HCT116 (cell line): ENCODE data around the gene C1orf174. TPM values are rescaled to one million over a fixed set of nuclear protein-coding genes. Genes with fewer than 3 reads are reported as not detected.

ENCODE experiments used
- ATAC-seq: fragments of 200-7000 bp; cut with Tn5 transposase; 2 replicates; pipeline ENCODE4 v1.9.1; 2020; ENCODE audit warnings: mild to moderate bottlenecking, moderate library complexity
- BruUV-seq: library from RNA; stranded (reverse); fragments of 400-500 nt; replicated peaks from 2 replicates; lab custom pipeline; 2021; lab: Mats Ljungman, UMichigan
- CTCF ChIA-PET: fragments of 300-600 bp; sonication (Branson Sonifier 250); formaldehyde crosslinking; loops from one replicate; lab custom pipeline; 2021; ENCODE audit warnings: antibody characterized with exemption; lab: Charles Lee
- POLR2A ChIA-PET: fragments of 300-600, 350-600 bp; sonication (Branson Sonifier 250); formaldehyde crosslinking; loops from one replicate; lab custom pipeline; 2021; ENCODE audit warnings: antibody characterized with exemption; lab: Charles Lee
- RAD21 ChIA-PET, 2 experiments: fragments of 300-600 bp; sonication (Branson Sonifier 250); formaldehyde crosslinking; loops; one replicate each; lab custom pipeline; 2023; ENCODE audit warnings: low total read pairs in 2 of 2; ENCODE audit not compliant: uncharacterized antibody in 2 of 2, unreplicated experiment in 2 of 2, low non-redundant PET in 1 of 2; lab: Charles Lee
- DNase-seq: peaks from one replicate; pipeline ENCODE4 v3.0.0-alpha.2; 2010; ENCODE audit warnings: low read depth, low spot score
- H2AFZ ChIP-seq: fragments of 200-600 bp; shearing (Covaris generic), sonication (generic); 2 replicates; pipeline ENCODE4 v1.6.1; 2017; ENCODE audit warnings: low read depth, mixed run types, mixed read lengths, antibody characterized with exemption, low read length; ENCODE audit not compliant: poor library complexity, severe bottlenecking
- H3K27ac ChIP-seq: 2 replicates; pipeline ENCODE4 v1.5.1; 2012; ENCODE audit warnings: low read depth, low read length
- H3K27me3 ChIP-seq: fragments of 200-600 bp; sonication (generic); 2 replicates; pipeline ENCODE4 v1.6.1; 2016; ENCODE audit warnings: mixed run types, low read length, mixed read lengths; ENCODE audit not compliant: insufficient read depth
- H3K36me3 ChIP-seq, 2 experiments: fragments of 200-500 bp in 1 of 2; fragments of 200-600 bp in 1 of 2; sonication (Bioruptor generic) in 1 of 2; sonication (generic) in 1 of 2; 2 replicates each; pipeline versions ENCODE4 v1.5.1 to v1.6.1; 2014 to 2016; ENCODE audit warnings: low read length in 2 of 2, inconsistent platforms in 1 of 2, mixed read lengths in 1 of 2, mixed run types in 1 of 2; ENCODE audit not compliant: insufficient read depth in 2 of 2, control insufficient read depth in 1 of 2
- H3K4me1 ChIP-seq, 2 experiments: fragments of 200-600 bp in 1 of 2; sonication (generic) in 1 of 2; 2 replicates each; pipeline versions ENCODE4 v1.5.1 to v1.6.1; 2012 to 2017; ENCODE audit warnings: low read length in 2 of 2, inconsistent platforms in 1 of 2, mild to moderate bottlenecking in 1 of 2, mixed read lengths in 1 of 2, mixed run types in 1 of 2, moderate library complexity in 1 of 2; ENCODE audit not compliant: insufficient read depth in 2 of 2, control insufficient read depth in 1 of 2
- H3K4me2 ChIP-seq: fragments of 200-600 bp; sonication (generic); 2 replicates; pipeline ENCODE4 v1.6.1; 2017; ENCODE audit warnings: mixed run types, low read length, mixed read lengths
- H3K4me3 ChIP-seq, 2 experiments: fragments of 200-600 bp in 1 of 2; sonication (generic) in 1 of 2; replicated peaks in 1 of 2; 2 replicates each; pipeline ENCODE4 v1.5.1; 2011 to 2016; ENCODE audit warnings: low read length in 2 of 2, control low read depth in 1 of 2, low read depth in 1 of 2, mild to moderate bottlenecking in 1 of 2, mixed read lengths in 1 of 2, mixed run types in 1 of 2
- H3K79me2 ChIP-seq: fragments of 200-600 bp; sonication (generic); 2 replicates; pipeline ENCODE4 v1.6.1; 2017; ENCODE audit warnings: mild to moderate bottlenecking, mixed run types, low read length, moderate library complexity, mixed read lengths; ENCODE audit not compliant: insufficient read depth
- H3K9ac ChIP-seq: fragments of 200-600 bp; sonication (generic); 2 replicates; pipeline ENCODE4 v1.6.1; 2016; ENCODE audit warnings: low read length, mixed read lengths
- H3K9me2 ChIP-seq: fragments of 200-600 bp; sonication (generic), shearing (Covaris generic); 2 replicates; pipeline ENCODE4 v1.6.1; 2017; ENCODE audit warnings: mixed run types, mild to moderate bottlenecking, moderate library complexity; ENCODE audit not compliant: insufficient read depth
- H3K9me3 ChIP-seq, 2 experiments: fragments of 200-500 bp in 1 of 2; fragments of 200-600 bp in 1 of 2; sonication (Bioruptor generic) in 1 of 2; sonication (generic) in 1 of 2; 2 replicates each; pipeline ENCODE4 v1.6.1; 2014 to 2017; ENCODE audit warnings: low read length in 2 of 2, mixed read lengths in 2 of 2, inconsistent platforms in 1 of 2, low read depth in 1 of 2, mild to moderate bottlenecking in 1 of 2, mixed run types in 1 of 2, moderate library complexity in 1 of 2; ENCODE audit not compliant: control insufficient read depth in 1 of 2, insufficient read depth in 1 of 2
- H4K20me1 ChIP-seq: fragments of 200-600 bp; sonication (generic), shearing (Covaris generic); 2 replicates; pipeline ENCODE4 v1.6.1; 2017; ENCODE audit warnings: mixed run types, mild to moderate bottlenecking, moderate library complexity; ENCODE audit not compliant: insufficient read depth
- CBX3 ChIP-seq: IDR thresholded peaks from 2 replicates; pipeline ENCODE4 v1.6.1; 2012; ENCODE audit warnings: low read depth
- CEBPB ChIP-seq: IDR thresholded peaks from 2 replicates; pipeline ENCODE4 v1.6.1; 2012; ENCODE audit warnings: low read depth
- CTCF ChIP-seq, 3 experiments: fragments of 200-600 bp in 1 of 3; sonication (generic) in 1 of 3; IDR thresholded peaks in 2 of 3; conservative IDR thresholded peaks in 1 of 3; 2 replicates each; pipeline ENCODE4 v1.5.1; 2012 to 2017; ENCODE audit warnings: low read depth in 2 of 3, low read length in 2 of 3, antibody characterized with exemption in 1 of 3, borderline replicate concordance in 1 of 3, control low read depth in 1 of 3, mild to moderate bottlenecking in 1 of 3, mixed read lengths in 1 of 3, mixed run types in 1 of 3, moderate library complexity in 1 of 3; ENCODE audit not compliant: insufficient read depth in 1 of 3
- EGR1 ChIP-seq: IDR thresholded peaks from 2 replicates; pipeline ENCODE4 v1.6.1; 2012; ENCODE audit warnings: low read depth
- ELF1 ChIP-seq: IDR thresholded peaks from 2 replicates; pipeline ENCODE4 v1.6.1; 2012; ENCODE audit warnings: low read depth, borderline replicate concordance
- FOSL1 ChIP-seq: IDR thresholded peaks from 2 replicates; pipeline ENCODE4 v1.6.1; 2012; ENCODE audit warnings: low read depth
- JUND ChIP-seq: IDR thresholded peaks from 2 replicates; pipeline ENCODE4 v1.6.1; 2012
- POLR2A ChIP-seq: IDR thresholded peaks from 2 replicates; pipeline ENCODE4 v1.7.0; 2011; ENCODE audit warnings: borderline replicate concordance; ENCODE audit not compliant: insufficient read depth, insufficient read length; ENCODE audit errors: extremely low read depth
- POLR2AphosphoS5 ChIP-seq: IDR thresholded peaks from 2 replicates; pipeline ENCODE4 v1.6.1; 2011; ENCODE audit warnings: mild to moderate bottlenecking, low read depth, low read length, moderate library complexity
- SIN3A ChIP-seq: IDR thresholded peaks from 2 replicates; pipeline ENCODE4 v1.6.1; 2012; ENCODE audit warnings: low read depth
- SP1 ChIP-seq: IDR thresholded peaks from 2 replicates; pipeline ENCODE4 v1.6.1; 2012; ENCODE audit warnings: low read depth
- SRF ChIP-seq: IDR thresholded peaks from 2 replicates; pipeline ENCODE4 v1.6.1; 2012; ENCODE audit warnings: low read depth
- TCF7L2 ChIP-seq: IDR thresholded peaks from 2 replicates; pipeline ENCODE4 v1.7.0; 2011; ENCODE audit warnings: borderline replicate concordance, inconsistent platforms; ENCODE audit not compliant: insufficient read depth, insufficient read length; ENCODE audit errors: extremely low read depth
- ZBTB33 ChIP-seq: IDR thresholded peaks from 2 replicates; pipeline ENCODE4 v1.6.1; 2011; ENCODE audit warnings: mild to moderate bottlenecking, low read length, moderate library complexity; ENCODE audit not compliant: insufficient replicate concordance; ENCODE audit errors: extremely low read depth
- ZFX ChIP-seq: fragments of 450-650 bp; IDR thresholded peaks from 2 replicates; pipeline ENCODE4 v1.6.1; 2017
- intact Hi-C: fragments of 100-400 bp; cut with micrococcal nuclease; formaldehyde crosslinking; loops from 2 replicates; pipeline ENCODE4 v1.10.0; 2022
- total RNA-seq: library from RNA; stranded (reverse); gene quantifications from one replicate; pipeline ENCODE4 v1.2.1, GENCODE V29; 2021; ENCODE audit not compliant: unreplicated experiment
- TF ChIP-seq, protein P1 (sequence below): IDR thresholded peaks from 2 replicates; pipeline ENCODE4 v1.6.1; 2012; ENCODE audit warnings: low read depth

C1orf174 gene
- total RNA-seq, 1 experiment from 2014 or later: 33.7 TPM

DNA sequence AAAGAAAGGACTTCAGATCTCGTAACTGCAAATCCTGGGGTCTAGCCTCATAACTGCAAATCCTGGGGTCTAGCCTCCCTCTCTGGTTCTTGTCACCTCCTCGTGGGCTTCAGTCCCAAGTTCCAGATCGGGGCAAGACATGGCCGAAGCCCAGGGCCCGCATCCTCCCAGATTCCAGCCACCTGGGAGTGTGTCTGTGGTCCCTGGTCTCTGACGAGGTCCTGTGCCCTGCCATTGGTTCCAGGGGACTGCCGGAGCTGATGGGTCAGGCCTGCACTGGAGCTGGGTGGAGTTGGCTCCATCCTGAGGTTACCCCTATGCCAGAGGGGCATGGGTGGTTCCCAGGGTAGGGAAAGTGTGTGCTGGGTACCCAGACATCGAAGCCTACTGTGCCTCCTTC, 17.7 kb upstream of the C1orf174 start:
- intact Hi-C loops: no loop called here
- no TSS peak for BruUV-seq
- no peak for ATAC-seq
- no peaks in the 10 kb centered on the region for H4K20me1 ChIP-seq
- TF ChIP-seq, protein P1, sequence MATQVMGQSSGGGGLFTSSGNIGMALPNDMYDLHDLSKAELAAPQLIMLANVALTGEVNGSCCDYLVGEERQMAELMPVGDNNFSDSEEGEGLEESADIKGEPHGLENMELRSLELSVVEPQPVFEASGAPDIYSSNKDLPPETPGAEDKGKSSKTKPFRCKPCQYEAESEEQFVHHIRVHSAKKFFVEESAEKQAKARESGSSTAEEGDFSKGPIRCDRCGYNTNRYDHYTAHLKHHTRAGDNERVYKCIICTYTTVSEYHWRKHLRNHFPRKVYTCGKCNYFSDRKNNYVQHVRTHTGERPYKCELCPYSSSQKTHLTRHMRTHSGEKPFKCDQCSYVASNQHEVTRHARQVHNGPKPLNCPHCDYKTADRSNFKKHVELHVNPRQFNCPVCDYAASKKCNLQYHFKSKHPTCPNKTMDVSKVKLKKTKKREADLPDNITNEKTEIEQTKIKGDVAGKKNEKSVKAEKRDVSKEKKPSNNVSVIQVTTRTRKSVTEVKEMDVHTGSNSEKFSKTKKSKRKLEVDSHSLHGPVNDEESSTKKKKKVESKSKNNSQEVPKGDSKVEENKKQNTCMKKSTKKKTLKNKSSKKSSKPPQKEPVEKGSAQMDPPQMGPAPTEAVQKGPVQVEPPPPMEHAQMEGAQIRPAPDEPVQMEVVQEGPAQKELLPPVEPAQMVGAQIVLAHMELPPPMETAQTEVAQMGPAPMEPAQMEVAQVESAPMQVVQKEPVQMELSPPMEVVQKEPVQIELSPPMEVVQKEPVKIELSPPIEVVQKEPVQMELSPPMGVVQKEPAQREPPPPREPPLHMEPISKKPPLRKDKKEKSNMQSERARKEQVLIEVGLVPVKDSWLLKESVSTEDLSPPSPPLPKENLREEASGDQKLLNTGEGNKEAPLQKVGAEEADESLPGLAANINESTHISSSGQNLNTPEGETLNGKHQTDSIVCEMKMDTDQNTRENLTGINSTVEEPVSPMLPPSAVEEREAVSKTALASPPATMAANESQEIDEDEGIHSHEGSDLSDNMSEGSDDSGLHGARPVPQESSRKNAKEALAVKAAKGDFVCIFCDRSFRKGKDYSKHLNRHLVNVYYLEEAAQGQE: no peak
- TF ChIP-seq SP1: no peak
- TF ChIP-seq CBX3: no peak
- no peak for TF ChIP-seq JUND
- TF ChIP-seq SRF: no peak
- no peak for TF ChIP-seq POLR2AphosphoS5
- TF ChIP-seq CTCF (IDR thresholded peaks at IDR 0.05 in 2 of 3, conservative IDR thresholded peaks at IDR 0.05 in 1 of 3; ENCODE audit: borderline replicate concordance in 1 of 3, insufficient read depth in 1 of 3, low read depth in 2 of 3, low read length in 2 of 3): no peak
- TF ChIP-seq ELF1: no peak
- no peak for TF ChIP-seq POLR2A
- no peak for TF ChIP-seq SIN3A
- no peak for TF ChIP-seq CEBPB
- no peak for TF ChIP-seq ZFX
- no peak for TF ChIP-seq ZBTB33
- no peak for TF ChIP-seq FOSL1
- TF ChIP-seq TCF7L2: no peak
- TF ChIP-seq EGR1: no peak
- no peak overlapping the region for H3K4me3 ChIP-seq
- no peak overlapping the region for H2AFZ ChIP-seq
- DNase-seq: no peak
- H3K4me1 ChIP-seq: no peaks in the 10 kb centered on the region
- H3K79me2 ChIP-seq: no peaks in the 10 kb centered on the region
- no peaks in the 10 kb centered on the region for H3K9me3 ChIP-seq
- H3K27me3 ChIP-seq: no peaks in the 10 kb centered on the region; the same call in 1 of the 2 replicates
- H3K9ac ChIP-seq: no peak overlapping the region
- H3K4me2 ChIP-seq: no peak overlapping the region
- no peaks in the 10 kb centered on the region for H3K9me2 ChIP-seq
- H3K27ac ChIP-seq: no peak overlapping the region
- ChIA-PET RAD21 (no interaction called here), POLR2A (no interaction called here), CTCF (no interaction called here)
- H3K36me3 ChIP-seq: no peaks in the 10 kb centered on the region
